HepG2 (cell line): ENCODE results near the gene CABP4. TPM values are rescaled to one million over a fixed set of nuclear protein-coding genes. Genes with fewer than 3 reads are reported as not detected.

Source experiments
- ATAC-seq: fragments of 200-7000 bp; cut with Tn5 transposase; 3 replicates; pipeline ENCODE4 v1.9.1; 2020; ENCODE audit warnings: mild to moderate bottlenecking, moderate library complexity
- BruUV-seq: library from RNA; stranded (reverse); fragments of 400-500 nt; replicated peaks from 2 replicates; lab custom pipeline; 2021; lab: Mats Ljungman, UMichigan
- CTCF ChIA-PET: fragments of 300-600 bp; formaldehyde crosslinking; extraction: SDS; loops from one replicate; lab custom pipeline; 2021; ENCODE audit warnings: low total read pairs, inconsistent platforms, low intra/inter-chr PET ratio; lab: Yijun Ruan, JAX
- POLR2A ChIA-PET: fragments of 350-600 bp; sonication (Branson Sonifier 250); formaldehyde crosslinking; loops from one replicate; lab custom pipeline; 2020; ENCODE audit warnings: antibody characterized with exemption, inconsistent platforms; lab: Yijun Ruan, JAX
- DNase-seq: peaks from one replicate; pipeline ENCODE4 v3.0.0-alpha.2; 2015; ENCODE audit warnings: low spot score
- FAIRE-seq: peaks from 3 replicates; lab custom pipeline; 2011; peaks lifted over from hg19 to GRCh38; lab: Jason Lieb, UNC
- H2AFZ ChIP-seq: one replicate; pipeline ENCODE4 v1.6.1; 2011; ENCODE audit warnings: low read length, inconsistent platforms
- H3K27ac ChIP-seq: fragments of 300-600 bp; 3 replicates; pipeline ENCODE4 v1.8.0; 2011; ENCODE audit warnings: mixed run types, mild to moderate bottlenecking, mixed read lengths, low read length, inconsistent platforms; ENCODE audit not compliant: insufficient read depth; ENCODE audit errors: extremely low read length
- H3K27me3 ChIP-seq, 2 experiments: fragments of 200-600 bp in 1 of 2; 2 replicates in 1 of 2; 3 replicates in 1 of 2; pipeline versions ENCODE4 v1.6.0 to v1.8.0; 2011; ENCODE audit warnings: low read length in 2 of 2, mild to moderate bottlenecking in 2 of 2, moderate library complexity in 2 of 2, inconsistent platforms in 1 of 2; ENCODE audit not compliant: insufficient read depth in 2 of 2, control insufficient read depth in 1 of 2
- H3K36me3 ChIP-seq, 2 experiments: fragments of 200-600 bp in 1 of 2; replicated peaks in 1 of 2; 2 replicates in 1 of 2; 3 replicates in 1 of 2; pipeline versions ENCODE4 v1.5.1 to v1.8.0; 2011; ENCODE audit warnings: low read length in 2 of 2, inconsistent platforms in 1 of 2; ENCODE audit not compliant: insufficient read depth in 2 of 2, control insufficient read depth in 1 of 2
- H3K4me1 ChIP-seq: 2 replicates; pipeline ENCODE4 v1.5.1; 2012; ENCODE audit warnings: low read length, inconsistent platforms; ENCODE audit not compliant: insufficient read depth
- H3K4me2 ChIP-seq: 2 replicates; pipeline ENCODE4 v1.6.0; 2011; ENCODE audit warnings: low read depth, low read length, inconsistent platforms
- H3K4me3 ChIP-seq, 3 experiments: fragments of 200-600 bp in 1 of 3; sonication (generic), shearing (Covaris generic) in 1 of 3; replicated peaks in 1 of 3; 2 replicates each; pipeline ENCODE4 v1.5.1; 2011 to 2016; ENCODE audit warnings: low read length in 3 of 3, inconsistent platforms in 2 of 3, low read depth in 2 of 3, mild to moderate bottlenecking in 2 of 3, control low read depth in 1 of 3, mixed read lengths in 1 of 3; ENCODE audit not compliant: insufficient read depth in 1 of 3
- H3K79me2 ChIP-seq: one replicate; pipeline ENCODE4 v1.6.1; 2011; ENCODE audit warnings: low read length, inconsistent platforms; ENCODE audit not compliant: insufficient read depth
- H3K9ac ChIP-seq: 2 replicates; pipeline ENCODE4 v1.6.0; 2011; ENCODE audit warnings: mild to moderate bottlenecking, low read depth, low read length, inconsistent platforms; ENCODE audit not compliant: insufficient read depth
- H3K9me3 ChIP-seq: 2 replicates; pipeline ENCODE4 v1.5.1; 2012; ENCODE audit warnings: mild to moderate bottlenecking, low read length
- H4K20me1 ChIP-seq: 2 replicates; pipeline ENCODE4 v1.6.0; 2011; ENCODE audit warnings: inconsistent platforms, mild to moderate bottlenecking, low read length, moderate library complexity; ENCODE audit not compliant: insufficient read depth
- ARNT2 ChIP-seq: sonication (generic); formaldehyde crosslinking; IDR thresholded peaks from 2 replicates; pipeline ENCODE4 v1.8.0; 2022; ENCODE audit warnings: mild to moderate bottlenecking, low read depth, missing genetic modification reagents, moderate library complexity
- HDAC6 ChIP-seq: fragments of 200-600 bp; sonication (generic); IDR thresholded peaks from 2 replicates; pipeline ENCODE4 v1.7.0; 2017; ENCODE audit warnings: mild to moderate bottlenecking, antibody characterized with exemption, low read length, low read depth
- HHEX ChIP-seq: IDR thresholded peaks from 2 replicates; pipeline ENCODE4 v1.6.1; 2016; ENCODE audit warnings: control low read depth
- IKZF1 ChIP-seq: fragments of 450-650 bp; IDR thresholded peaks from 2 replicates; pipeline ENCODE4 v1.7.1; 2016
- KAT2B ChIP-seq: fragments of 150-350 bp; IDR thresholded peaks from 2 replicates; pipeline ENCODE4 v1.6.1; 2014; ENCODE audit warnings: low read depth, low read length, borderline replicate concordance
- MED13 ChIP-seq: sonication (generic); formaldehyde crosslinking; IDR thresholded peaks from 2 replicates; pipeline ENCODE4 v1.5.0; 2020; ENCODE audit warnings: missing genetic modification reagents
- MED8 ChIP-seq: sonication (generic); formaldehyde crosslinking; IDR thresholded peaks from 2 replicates; pipeline ENCODE4 v1.8.1; 2023; ENCODE audit warnings: mild to moderate bottlenecking, missing genetic modification reagents; ENCODE audit not compliant: insufficient replicate concordance
- NFIB ChIP-seq: sonication (generic); formaldehyde crosslinking; IDR thresholded peaks from 2 replicates; pipeline ENCODE4 v1.9.0; 2021; ENCODE audit warnings: missing genetic modification reagents, mild to moderate bottlenecking, borderline replicate concordance
- PAX8 ChIP-seq: sonication (generic); formaldehyde crosslinking; IDR thresholded peaks from 2 replicates; pipeline ENCODE4 v1.8.0; 2022; ENCODE audit warnings: mild to moderate bottlenecking, missing genetic modification reagents, borderline replicate concordance
- RORA ChIP-seq: sonication (generic); formaldehyde crosslinking; IDR thresholded peaks from 2 replicates; pipeline ENCODE4 v1.5.0; 2020; ENCODE audit warnings: mild to moderate bottlenecking, missing genetic modification reagents, moderate library complexity
- SMARCC2 ChIP-seq: fragments of 450-650 bp; IDR thresholded peaks from 2 replicates; pipeline ENCODE4 v1.6.1; 2017; ENCODE audit warnings: antibody characterized with exemption, mild to moderate bottlenecking
- ZBTB20 ChIP-seq: sonication (generic); formaldehyde crosslinking; IDR thresholded peaks from 2 replicates; pipeline ENCODE4 v1.8.1; 2023; ENCODE audit warnings: missing genetic modification reagents, low read depth, mild to moderate bottlenecking, borderline replicate concordance
- ZFP62 ChIP-seq: sonication (generic); formaldehyde crosslinking; IDR thresholded peaks from 2 replicates; pipeline ENCODE4 v1.4.0; 2020; ENCODE audit warnings: missing genetic modification reagents
- ZNF570 ChIP-seq: sonication (generic); formaldehyde crosslinking; IDR thresholded peaks from 2 replicates; pipeline ENCODE4 v1.4.0; 2020; ENCODE audit warnings: mild to moderate bottlenecking, missing genetic modification reagents, borderline replicate concordance
- ZNF597 ChIP-seq: sonication (generic); formaldehyde crosslinking; IDR thresholded peaks from 2 replicates; pipeline ENCODE4 v1.5.0; 2020; ENCODE audit warnings: missing genetic modification reagents
- ZNF607 ChIP-seq: sonication (generic); formaldehyde crosslinking; IDR thresholded peaks from 2 replicates; pipeline ENCODE4 v1.5.1; 2020; ENCODE audit warnings: missing genetic modification reagents, mild to moderate bottlenecking, borderline replicate concordance
- ZNF7 ChIP-seq: IDR thresholded peaks from 2 replicates; pipeline ENCODE4 v1.6.1; 2016; ENCODE audit warnings: missing biosample characterization, missing genetic modification reagents
- ZNF788 ChIP-seq: sonication (generic); formaldehyde crosslinking; IDR thresholded peaks from 2 replicates; pipeline ENCODE4 v1.5.0; 2020; ENCODE audit warnings: mild to moderate bottlenecking, missing genetic modification reagents, borderline replicate concordance
- WGBS: methylation state at CpG from one replicate; pipeline ENCODE4 v1.1.6; 2017; ENCODE audit warnings: low lambda C conversion rate; 5-methylcytosine and 5-hydroxymethylcytosine counted together
- in situ Hi-C: cut with HindIII; loops from 2 replicates; pipeline ENCODE4 v1.10.0; 2017; ENCODE audit warnings: low pct_unique_long_range_greater_than_20kb; ENCODE audit not compliant: extremely low pct_ligation_motif_present
- intact Hi-C: fragments of 100-400 bp; cut with micrococcal nuclease; formaldehyde crosslinking; loops from one replicate; pipeline ENCODE4 v1.10.0; 2022; ENCODE audit not compliant: unreplicated experiment
- polyA plus RNA-seq, 8 experiments: library from polyadenylated mRNA; depleted of rRNA in 3 of 8; stranded (reverse) in 7 of 8; unstranded in 1 of 8; fragments of >200 nt; fragmentation: Illumina TruSeq in 4 of 8; extraction: Trizol in 4 of 8; gene quantifications; 2 replicates each; pipeline versions ENCODE4 v1.2.1 to v1.2.3, GENCODE V29; 2011 to 2016; ENCODE audit warnings: low read depth in 4 of 8, missing spikeins in 1 of 8, mixed read lengths in 1 of 8; ENCODE audit not compliant: insufficient read depth in 1 of 8
- total RNA-seq, 5 experiments: library from RNA; depleted of rRNA; stranded (reverse); fragments of >200 nt; fragmentation: Illumina TruSeq; extraction: Trizol; gene quantifications; 2 replicates each; pipeline ENCODE4 v1.2.3, GENCODE V29; 2016; ENCODE audit warnings: low read depth in 1 of 5
- TF ChIP-seq, protein P1 (sequence below): sonication (generic); formaldehyde crosslinking; IDR thresholded peaks from 2 replicates; pipeline ENCODE4 v1.8.0; 2022; ENCODE audit warnings: missing genetic modification reagents, mild to moderate bottlenecking, moderate library complexity, borderline replicate concordance
- TF ChIP-seq, protein P2 (sequence below): sonication (generic); formaldehyde crosslinking; IDR thresholded peaks from 2 replicates; pipeline ENCODE4 v1.4.0; 2020; ENCODE audit warnings: mild to moderate bottlenecking, missing genetic modification reagents

CABP4 gene
- total and polyA plus RNA-seq, 2 of the 13 experiments (the other 11 are each of a cell fraction or from before 2014, with no cell fraction given), result not detected

DNA sequence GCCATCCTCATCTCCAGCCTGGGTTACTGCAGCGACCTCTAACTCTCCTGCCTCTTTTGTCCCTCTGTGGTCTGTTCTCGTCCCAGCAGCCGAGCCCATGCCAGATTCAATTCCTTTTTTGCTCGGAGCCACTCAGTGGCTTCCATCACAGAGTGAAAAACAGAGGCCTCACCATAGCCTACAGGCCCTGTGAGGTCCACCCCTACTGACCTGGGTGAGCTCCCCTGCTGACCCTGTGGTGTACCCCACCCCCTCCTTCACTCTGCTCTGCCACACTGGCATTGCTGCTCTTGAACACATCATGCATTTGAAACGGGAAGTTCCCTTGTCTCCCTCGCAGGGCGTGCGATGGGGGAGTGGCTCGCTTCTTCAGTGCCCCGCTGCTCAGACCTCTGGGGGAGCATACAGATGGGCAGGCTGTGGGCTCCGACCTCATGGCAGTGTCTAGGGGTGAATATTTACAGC is 29.7 kb downstream of the CABP4 start:
- Histone ChIP-seq H3K27ac (no peak overlapping the region), H3K4me1 (peaks cover 28% of the 10 kb centered on the region), H3K9me3 (no peaks in the 10 kb centered on the region), H3K36me3 (peaks cover 4 to 17% of the 10 kb centered on the region in 2 experiments; a peak in 3 of 5 replicates), H3K4me2 (peak overlapping the region; percentile 68; the same call in 1 of the 2 replicates), H2AFZ (no peak overlapping the region), H3K4me3 (no peak overlapping the region), H3K9ac (0 out of 2 replicates have a peak overlapping the region, but pooled peaks have one; percentile 72)
- FAIRE-seq (no peak), ATAC-seq (no peak)
- POLR2A ChIA-PET, result no interaction called here
- WGBS, result 97% methylated on average over 11 of the region's 11 CpGs
- CTCF ChIA-PET, result no interaction called here
- no TSS peak for BruUV-seq
- intact Hi-C loops, result no loop called here
- no peak for TF ChIP-seq MED13 (CRISPR knock-in tag)
- no peak for TF ChIP-seq NFIB (CRISPR knock-in tag)
- TF ChIP-seq SMARCC2, result no peak
- TF ChIP-seq ZNF607 (CRISPR knock-in tag), result no peak
- no peak for TF ChIP-seq ZFP62 (CRISPR knock-in tag)
- TF ChIP-seq ZNF7 (CRISPR knock-in tag), result no peak
- no peak for TF ChIP-seq PAX8 (CRISPR knock-in tag)
- no peak for TF ChIP-seq ZNF570
- TF ChIP-seq IKZF1, result no peak
- TF ChIP-seq ZNF597 (CRISPR knock-in tag), result no peak
- TF ChIP-seq ARNT2 (CRISPR knock-in tag), result no peak
- no peak for TF ChIP-seq HDAC6
- TF ChIP-seq ZBTB20 (CRISPR knock-in tag), result no peak
- no peak for TF ChIP-seq MED8
- no peak for TF ChIP-seq KAT2B
- no peak for TF ChIP-seq HHEX (CRISPR knock-in tag)
- TF ChIP-seq, protein P1, sequence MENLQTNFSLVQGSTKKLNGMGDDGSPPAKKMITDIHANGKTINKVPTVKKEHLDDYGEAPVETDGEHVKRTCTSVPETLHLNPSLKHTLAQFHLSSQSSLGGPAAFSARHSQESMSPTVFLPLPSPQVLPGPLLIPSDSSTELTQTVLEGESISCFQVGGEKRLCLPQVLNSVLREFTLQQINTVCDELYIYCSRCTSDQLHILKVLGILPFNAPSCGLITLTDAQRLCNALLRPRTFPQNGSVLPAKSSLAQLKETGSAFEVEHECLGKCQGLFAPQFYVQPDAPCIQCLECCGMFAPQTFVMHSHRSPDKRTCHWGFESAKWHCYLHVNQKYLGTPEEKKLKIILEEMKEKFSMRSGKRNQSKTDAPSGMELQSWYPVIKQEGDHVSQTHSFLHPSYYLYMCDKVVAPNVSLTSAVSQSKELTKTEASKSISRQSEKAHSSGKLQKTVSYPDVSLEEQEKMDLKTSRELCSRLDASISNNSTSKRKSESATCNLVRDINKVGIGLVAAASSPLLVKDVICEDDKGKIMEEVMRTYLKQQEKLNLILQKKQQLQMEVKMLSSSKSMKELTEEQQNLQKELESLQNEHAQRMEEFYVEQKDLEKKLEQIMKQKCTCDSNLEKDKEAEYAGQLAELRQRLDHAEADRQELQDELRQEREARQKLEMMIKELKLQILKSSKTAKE (CRISPR knock-in tag), result no peak
- TF ChIP-seq ZNF788, result no peak
- no peak for TF ChIP-seq RORA (CRISPR knock-in tag)
- TF ChIP-seq, protein P2, sequence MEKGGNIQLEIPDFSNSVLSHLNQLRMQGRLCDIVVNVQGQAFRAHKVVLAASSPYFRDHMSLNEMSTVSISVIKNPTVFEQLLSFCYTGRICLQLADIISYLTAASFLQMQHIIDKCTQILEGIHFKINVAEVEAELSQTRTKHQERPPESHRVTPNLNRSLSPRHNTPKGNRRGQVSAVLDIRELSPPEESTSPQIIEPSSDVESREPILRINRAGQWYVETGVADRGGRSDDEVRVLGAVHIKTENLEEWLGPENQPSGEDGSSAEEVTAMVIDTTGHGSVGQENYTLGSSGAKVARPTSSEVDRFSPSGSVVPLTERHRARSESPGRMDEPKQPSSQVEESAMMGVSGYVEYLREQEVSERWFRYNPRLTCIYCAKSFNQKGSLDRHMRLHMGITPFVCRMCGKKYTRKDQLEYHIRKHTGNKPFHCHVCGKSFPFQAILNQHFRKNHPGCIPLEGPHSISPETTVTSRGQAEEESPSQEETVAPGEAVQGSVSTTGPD (CRISPR knock-in tag), result no peak
- TF ChIP-seq, all 625 proteins: peak for 0
- no peaks in the 10 kb centered on the region for H4K20me1 ChIP-seq
- H3K79me2 ChIP-seq, result no peaks in the 10 kb centered on the region
- H3K27me3 ChIP-seq, result no peaks in the 10 kb centered on the region
- in situ Hi-C loops, result no loop called here
- no peak for DNase-seq
